MG63 (cell line): ENCODE results near the gene LCN6. TPM values are rescaled to one million over a fixed set of nuclear protein-coding genes. Genes with fewer than 3 reads are reported as not detected.

Experiments
- DNase-seq: peaks from one replicate; pipeline ENCODE4 v3.0.0-alpha.2; 2020
- H3K27me3 ChIP-seq: fragments of 250-450 bp; sonication (Bioruptor Pico); 2 replicates; pipeline ENCODE4 v1.5.1; 2020; ENCODE audit warnings: mild to moderate bottlenecking, moderate library complexity
- H3K36me3 ChIP-seq: fragments of 250-450 bp; sonication (Bioruptor Pico); 2 replicates; pipeline ENCODE4 v1.5.1; 2020; ENCODE audit warnings: mild to moderate bottlenecking, moderate library complexity
- H3K4me3 ChIP-seq: fragments of 250-450 bp; sonication (Bioruptor Pico); 2 replicates; pipeline ENCODE4 v1.5.1; 2020; ENCODE audit warnings: mild to moderate bottlenecking, moderate library complexity
- H3K9me3 ChIP-seq: fragments of 250-450 bp; sonication (Bioruptor Pico); 2 replicates; pipeline ENCODE4 v1.5.1; 2020; ENCODE audit warnings: mild to moderate bottlenecking, moderate library complexity
- total RNA-seq: library from RNA; depleted of rRNA; stranded (reverse); fragments of >200 nt; shearing (Covaris generic); gene quantifications from 2 replicates; pipeline ENCODE4 v1.2.3, GENCODE V29; 2014; ENCODE audit warnings: low replicate concordance

LCN6 gene
- total RNA-seq, 1 experiment from 2014 or later = not detected

DNA sequence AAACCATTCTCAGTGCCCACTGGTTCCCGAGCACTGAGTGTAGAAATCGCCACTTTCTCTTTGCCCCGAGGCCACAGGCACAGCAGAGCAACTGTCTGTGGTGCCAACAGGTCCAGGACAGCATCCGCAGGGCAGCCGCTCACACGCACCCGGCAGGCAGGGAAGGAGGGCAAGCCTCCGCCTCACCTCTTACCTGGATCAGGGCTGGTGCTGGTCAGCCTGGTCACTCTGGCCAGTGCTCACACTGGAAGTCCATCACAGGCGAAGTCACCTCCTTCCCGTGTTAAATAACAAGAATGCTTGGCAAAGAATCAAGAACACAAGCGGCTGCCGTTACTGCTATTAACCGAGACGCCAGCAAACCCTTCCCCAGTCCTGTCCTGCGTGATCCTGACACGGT, 22.2 kb downstream of the LCN6 start:
- no peak for DNase-seq
- H3K4me3 ChIP-seq = peak overlapping the region; percentile 98
- peaks cover 58% of the 10 kb centered on the region for H3K36me3 ChIP-seq
- no peaks in the 10 kb centered on the region for H3K9me3 ChIP-seq
- no peaks in the 10 kb centered on the region for H3K27me3 ChIP-seq

DNA sequence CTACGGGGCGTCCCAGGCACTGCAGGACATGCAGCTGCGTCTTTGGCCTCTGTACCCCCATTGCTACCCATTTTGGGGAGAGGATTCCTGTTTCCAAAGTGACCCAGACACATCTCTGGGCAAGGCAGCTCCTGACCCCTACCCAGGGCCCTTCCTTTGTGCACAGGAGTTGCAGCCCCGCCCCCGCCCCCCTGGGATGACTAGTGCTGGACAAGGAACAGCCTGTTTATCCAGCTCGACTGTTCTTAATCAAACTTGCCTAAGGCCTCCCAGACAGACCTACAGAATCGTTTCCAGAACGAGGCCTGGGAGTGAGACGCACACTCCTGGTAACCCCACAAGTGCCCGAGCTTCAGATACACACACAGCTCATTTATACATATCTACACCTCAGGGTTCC, 22.7 kb downstream of the LCN6 start:
- H3K4me3 ChIP-seq = peak overlapping the region; percentile 98
- no peaks in the 10 kb centered on the region for H3K27me3 ChIP-seq
- no peak for DNase-seq
- peaks cover 58% of the 10 kb centered on the region for H3K36me3 ChIP-seq
- H3K9me3 ChIP-seq = no peaks in the 10 kb centered on the region

- no peak for DNase-seq
- no peaks in the 10 kb centered on the region for H3K9me3 ChIP-seq
- no peak overlapping the region for H3K4me3 ChIP-seq
- H3K36me3 ChIP-seq = peaks cover 56% of the 10 kb centered on the region
- no peaks in the 10 kb centered on the region for H3K27me3 ChIP-seq
These were observed 23.6 kb downstream of the LCN6 start for GRCh38 chr9:136724772-136725171.

DNA sequence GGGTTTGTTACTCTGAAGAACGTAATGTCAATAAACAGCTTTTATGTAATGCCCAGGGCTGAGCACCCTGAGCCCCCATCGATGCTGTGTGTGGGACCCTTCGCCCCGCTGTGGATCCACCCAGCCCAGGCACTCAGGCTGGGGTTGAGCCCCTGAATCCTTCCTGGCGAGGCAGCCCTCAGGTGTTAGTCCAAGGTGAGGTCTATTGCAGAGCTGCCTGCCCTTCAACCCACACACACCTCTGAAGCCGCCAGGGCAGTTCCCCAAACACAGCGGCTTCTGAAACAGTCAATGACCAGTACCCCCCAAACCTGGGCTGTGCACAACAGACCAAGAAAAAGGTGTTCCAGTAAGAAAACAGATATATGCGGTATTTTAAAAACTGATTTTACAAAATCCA, 24.3 kb downstream of the LCN6 start:
- peaks cover 56% of the 10 kb centered on the region for H3K36me3 ChIP-seq
- H3K27me3 ChIP-seq = no peaks in the 10 kb centered on the region
- DNase-seq = no peak
- H3K4me3 ChIP-seq = no peak overlapping the region
- no peaks in the 10 kb centered on the region for H3K9me3 ChIP-seq

GRCh38 chr9:136723362-136723976, 24.9 kb downstream of the LCN6 start:
- peaks cover 56% of the 10 kb centered on the region for H3K36me3 ChIP-seq
- no peaks in the 10 kb centered on the region for H3K27me3 ChIP-seq
- H3K4me3 ChIP-seq = no peak overlapping the region
- DNase-seq = no peak
- no peaks in the 10 kb centered on the region for H3K9me3 ChIP-seq

DNA sequence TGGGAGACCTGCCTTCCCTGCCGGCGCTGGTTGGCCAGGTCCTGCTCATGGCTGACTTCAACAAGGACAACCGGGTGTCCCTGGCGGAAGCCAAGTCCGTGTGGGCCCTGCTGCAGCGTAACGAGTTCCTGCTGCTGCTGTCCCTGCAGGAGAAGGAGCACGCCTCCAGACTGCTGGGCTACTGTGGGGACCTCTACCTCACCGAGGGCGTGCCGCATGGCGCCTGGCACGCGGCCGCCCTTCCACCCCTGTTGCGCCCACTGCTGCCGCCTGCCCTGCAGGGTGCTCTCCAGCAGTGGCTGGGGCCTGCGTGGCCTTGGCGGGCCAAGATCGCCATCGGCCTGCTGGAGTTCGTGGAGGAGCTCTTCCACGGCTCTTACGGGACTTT, 25.4 kb downstream of the LCN6 start:
- no peak overlapping the region for H3K4me3 ChIP-seq
- peak; percentile 47 for DNase-seq
- peaks cover 56% of the 10 kb centered on the region for H3K36me3 ChIP-seq

GRCh38 chr9:136722093-136722968, 26.0 kb downstream of the LCN6 start:
- Histone ChIP-seq H3K36me3 (peaks cover 52% of the 10 kb centered on the region), H3K4me3 (no peak overlapping the region), H3K27me3 (no peaks in the 10 kb centered on the region), H3K9me3 (no peaks in the 10 kb centered on the region)
- peak; percentile 54 for DNase-seq

More for the DNA sequence above, 25.4 kb downstream of the LCN6 start:
- H3K9me3 ChIP-seq = no peaks in the 10 kb centered on the region
- no peaks in the 10 kb centered on the region for H3K27me3 ChIP-seq

DNA sequence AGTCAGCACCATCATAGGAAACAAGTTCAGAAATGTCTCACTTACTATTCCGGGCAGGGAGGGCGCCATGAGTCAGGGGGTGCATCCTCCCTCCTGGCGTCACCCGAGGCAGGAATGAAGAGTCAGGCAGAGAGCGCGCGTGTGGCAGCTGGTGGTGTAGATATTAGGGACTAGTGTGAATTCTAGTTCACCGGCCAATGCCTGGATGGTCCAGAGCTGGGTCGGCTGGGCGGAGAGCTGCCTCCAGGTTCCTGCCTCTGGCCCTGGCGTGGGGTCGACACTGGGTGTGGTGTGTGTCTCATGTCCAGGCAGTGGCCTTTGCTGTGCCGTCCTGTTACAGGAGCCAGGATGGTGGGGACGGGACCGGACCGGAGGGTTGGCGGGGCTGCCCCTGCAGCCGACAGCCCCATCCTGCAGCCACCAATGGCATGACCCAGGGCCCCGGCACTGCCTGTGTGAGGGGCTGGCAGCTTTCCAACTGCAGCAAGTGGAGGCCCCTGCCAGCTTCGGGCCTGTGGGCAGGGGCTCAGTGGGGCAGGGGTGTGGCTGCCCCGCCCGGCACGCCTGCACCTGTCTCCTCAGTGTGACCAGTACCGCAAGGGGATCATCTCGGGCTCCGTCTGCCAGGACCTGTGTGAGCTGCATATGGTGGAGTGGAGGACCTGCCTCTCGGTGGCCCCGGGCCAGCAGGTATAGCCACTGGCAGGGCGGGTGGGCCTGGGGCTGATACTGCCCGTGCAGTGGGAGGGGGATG, 26.8 kb downstream of the LCN6 start:
- Histone ChIP-seq H3K9me3 (no peaks in the 10 kb centered on the region), H3K27me3 (no peaks in the 10 kb centered on the region), H3K4me3 (no peak overlapping the region), H3K36me3 (peaks cover 44% of the 10 kb centered on the region)
- DNase-seq = peak; percentile 78

- Histone ChIP-seq H3K36me3 (peaks cover 38% of the 10 kb centered on the region), H3K4me3 (no peak overlapping the region), H3K27me3 (no peaks in the 10 kb centered on the region), H3K9me3 (no peaks in the 10 kb centered on the region)
- no peak for DNase-seq
These were observed 27.4 kb downstream of the LCN6 start for GRCh38 chr9:136720898-136721338.

GRCh38 chr9:136720251-136720897, 28.0 kb downstream of the LCN6 start:
- DNase-seq = no peak
- no peaks in the 10 kb centered on the region for H3K27me3 ChIP-seq
- no peak overlapping the region for H3K4me3 ChIP-seq
- peaks cover 33% of the 10 kb centered on the region for H3K36me3 ChIP-seq
- no peaks in the 10 kb centered on the region for H3K9me3 ChIP-seq

DNA sequence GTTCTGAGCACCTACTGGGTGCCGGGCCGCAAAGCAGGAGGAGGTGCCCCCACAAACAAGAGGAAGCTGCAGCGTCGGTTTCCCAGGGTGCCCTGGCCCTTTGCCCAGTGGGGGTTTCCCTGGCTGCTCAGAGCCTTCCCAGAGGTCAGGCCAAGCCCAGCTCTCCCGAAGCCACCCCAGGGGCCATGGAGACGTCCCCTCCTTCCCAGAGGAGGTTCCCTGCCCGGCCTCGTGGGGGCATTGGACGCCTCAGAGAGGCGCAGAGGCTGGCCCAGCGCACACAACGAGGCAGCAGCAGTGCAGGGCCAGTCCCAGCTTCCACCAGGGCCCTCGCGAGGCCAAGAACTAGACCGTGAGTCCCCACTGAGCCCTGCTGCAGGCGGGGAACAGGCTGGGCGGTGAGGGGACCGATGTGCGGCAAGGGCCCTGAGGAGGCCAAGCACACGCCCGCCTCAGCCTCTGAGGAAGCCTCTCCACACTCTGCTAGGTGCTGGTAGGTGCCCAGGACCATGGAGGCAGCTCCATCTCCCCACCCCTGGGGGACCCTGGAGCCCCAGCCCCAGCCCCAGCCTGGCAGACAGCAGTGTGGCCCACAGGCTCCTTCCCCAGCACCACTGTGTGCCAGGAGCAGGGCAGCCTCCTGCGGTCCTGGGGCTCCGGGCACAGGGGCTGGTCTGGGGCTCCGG, 29.0 kb downstream of the LCN6 start:
- H3K27me3 ChIP-seq = no peaks in the 10 kb centered on the region
- no peak overlapping the region for H3K4me3 ChIP-seq
- no peak for DNase-seq
- peaks cover 22% of the 10 kb centered on the region for H3K36me3 ChIP-seq
- H3K9me3 ChIP-seq = no peaks in the 10 kb centered on the region

- Histone ChIP-seq H3K36me3 (peaks cover 15% of the 10 kb centered on the region), H3K9me3 (no peaks in the 10 kb centered on the region), H3K27me3 (no peaks in the 10 kb centered on the region), H3K4me3 (no peak overlapping the region)
- no peak for DNase-seq
These were observed 29.8 kb downstream of the LCN6 start for GRCh38 chr9:136718345-136719194.

GRCh38 chr9:136717399-136717798, 30.9 kb downstream of the LCN6 start:
- Histone ChIP-seq H3K36me3 (peaks cover 3% of the 10 kb centered on the region), H3K4me3 (no peak overlapping the region), H3K9me3 (no peaks in the 10 kb centered on the region), H3K27me3 (no peaks in the 10 kb centered on the region)
- no peak for DNase-seq

- Histone ChIP-seq H3K36me3 (no peaks in the 10 kb centered on the region), H3K27me3 (no peaks in the 10 kb centered on the region), H3K4me3 (no peak overlapping the region), H3K9me3 (no peaks in the 10 kb centered on the region)
- DNase-seq = no peak
These were observed 33.4 kb downstream of the LCN6 start for GRCh38 chr9:136714893-136715274.

DNA sequence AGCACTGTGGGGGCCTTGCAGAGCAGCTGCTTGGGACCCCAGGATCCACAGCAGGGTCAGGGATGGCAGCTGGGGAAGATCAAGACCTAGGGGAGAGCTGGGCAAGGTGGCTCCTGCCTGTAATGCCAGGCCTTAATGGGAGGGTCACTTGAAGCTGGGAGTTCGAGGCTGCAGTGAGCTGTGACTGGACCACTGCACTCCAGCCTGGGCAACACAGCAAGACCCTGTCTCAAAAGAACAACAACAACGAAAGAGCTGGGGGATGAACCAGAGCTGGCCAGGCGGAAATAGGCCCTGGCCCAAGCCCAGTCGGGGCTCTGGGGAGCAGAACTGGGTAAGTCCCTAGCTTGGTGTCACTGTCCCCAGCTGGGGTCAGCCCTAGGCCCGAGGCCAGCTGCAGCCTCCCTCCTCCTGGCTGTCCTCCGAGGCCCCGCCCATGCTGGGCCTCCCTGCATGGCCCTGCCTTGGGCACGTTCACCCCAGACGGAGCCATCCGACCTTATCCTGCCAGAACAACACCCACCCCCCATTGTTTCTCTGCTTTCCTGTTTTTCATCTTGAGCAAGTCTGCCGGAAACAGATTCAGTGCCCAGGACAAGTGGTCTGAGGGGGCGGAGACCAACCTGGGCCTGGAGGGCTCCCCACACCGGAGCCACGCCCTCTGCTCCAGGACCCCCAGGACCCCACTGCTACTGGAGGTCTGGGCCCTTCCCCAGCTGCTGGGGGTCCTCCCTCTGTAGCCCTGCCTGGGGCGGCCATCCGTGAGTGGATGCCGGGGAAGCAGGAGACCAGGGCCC, 34.0 kb downstream of the LCN6 start:
- H3K27me3 ChIP-seq = no peaks in the 10 kb centered on the region
- no peak for DNase-seq
- no peaks in the 10 kb centered on the region for H3K9me3 ChIP-seq
- H3K36me3 ChIP-seq = no peaks in the 10 kb centered on the region
- H3K4me3 ChIP-seq = no peak overlapping the region
